B cell (primary cell): ENCODE results near the gene ZNF267.

ENCODE experiments used
- EZH2 ChIP-seq: IDR thresholded peaks from 2 replicates; pipeline ENCODE4 v1.6.1; 2012; ENCODE audit warnings: borderline replicate concordance, low read depth, mild to moderate bottlenecking, moderate library complexity, low read length; ENCODE audit not compliant: insufficient read depth, poor library complexity, severe bottlenecking
- TF ChIP-seq, protein P1 (sequence below): fragments of 200-600 bp; IDR thresholded peaks from one replicate; pipeline ENCODE4 v1.8.0; 2022; ENCODE audit warnings: antibody characterized with exemption, mild to moderate bottlenecking

DNA sequence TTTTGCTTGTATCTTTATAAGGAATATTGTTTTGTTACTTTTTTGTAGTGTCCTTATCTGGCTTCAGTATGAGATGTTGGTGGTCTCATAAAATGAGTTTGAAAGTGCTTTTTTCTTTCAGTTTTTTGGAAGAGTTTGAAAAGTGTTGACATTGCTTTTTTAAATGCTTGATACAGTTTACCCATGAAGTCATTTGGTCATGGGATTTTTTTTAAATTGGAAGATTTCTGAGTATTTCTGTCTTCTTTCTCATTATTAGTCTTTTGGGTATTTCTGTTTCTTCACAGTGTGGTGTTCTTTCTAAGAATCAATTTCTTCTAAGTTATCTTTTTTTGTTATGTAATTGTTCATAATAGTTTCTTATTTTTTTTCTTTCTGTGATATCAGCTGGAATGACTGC lies 15.1 kb downstream of the ZNF267 start:
- TF ChIP-seq, protein P1, sequence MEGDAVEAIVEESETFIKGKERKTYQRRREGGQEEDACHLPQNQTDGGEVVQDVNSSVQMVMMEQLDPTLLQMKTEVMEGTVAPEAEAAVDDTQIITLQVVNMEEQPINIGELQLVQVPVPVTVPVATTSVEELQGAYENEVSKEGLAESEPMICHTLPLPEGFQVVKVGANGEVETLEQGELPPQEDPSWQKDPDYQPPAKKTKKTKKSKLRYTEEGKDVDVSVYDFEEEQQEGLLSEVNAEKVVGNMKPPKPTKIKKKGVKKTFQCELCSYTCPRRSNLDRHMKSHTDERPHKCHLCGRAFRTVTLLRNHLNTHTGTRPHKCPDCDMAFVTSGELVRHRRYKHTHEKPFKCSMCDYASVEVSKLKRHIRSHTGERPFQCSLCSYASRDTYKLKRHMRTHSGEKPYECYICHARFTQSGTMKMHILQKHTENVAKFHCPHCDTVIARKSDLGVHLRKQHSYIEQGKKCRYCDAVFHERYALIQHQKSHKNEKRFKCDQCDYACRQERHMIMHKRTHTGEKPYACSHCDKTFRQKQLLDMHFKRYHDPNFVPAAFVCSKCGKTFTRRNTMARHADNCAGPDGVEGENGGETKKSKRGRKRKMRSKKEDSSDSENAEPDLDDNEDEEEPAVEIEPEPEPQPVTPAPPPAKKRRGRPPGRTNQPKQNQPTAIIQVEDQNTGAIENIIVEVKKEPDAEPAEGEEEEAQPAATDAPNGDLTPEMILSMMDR: no peak
- TF ChIP-seq EZH2: no peak
